IMR-90 (cell line): Measurements from ENCODE around the gene CAAP1. TPM values are rescaled to one million over a fixed set of nuclear protein-coding genes. Genes with fewer than 3 reads are reported as not detected.

Experiments
- ATAC-seq: fragments of 200-7000 bp; cut with Tn5 transposase; 2 replicates; pipeline ENCODE4 v1.9.1; 2020; ENCODE audit warnings: low read depth, mild to moderate bottlenecking, moderate library complexity
- BruUV-seq: library from RNA; stranded (reverse); fragments of 400-500 nt; replicated peaks from 2 replicates; lab custom pipeline; 2021; lab: Mats Ljungman, UMichigan
- CTCF ChIA-PET: fragments of 300-600 bp; formaldehyde crosslinking; extraction: SDS; loops from one replicate; lab custom pipeline; 2021; ENCODE audit warnings: antibody characterized with exemption; lab: Yijun Ruan, JAX
- POLR2A ChIA-PET: fragments of 300-600 bp; sonication (Branson Sonifier 250); formaldehyde crosslinking; loops from one replicate; lab custom pipeline; 2022; ENCODE audit warnings: antibody characterized with exemption; ENCODE audit not compliant: unreplicated experiment; lab: Charles Lee
- DNase-seq: peaks from one replicate; pipeline ENCODE4 v3.0.0; 2013
- H2AFZ ChIP-seq: replicated peaks from 2 replicates; pipeline ENCODE3; 2013; ENCODE audit warnings: low read length, mild to moderate bottlenecking; ENCODE audit not compliant: poor library complexity
- H2AK5ac ChIP-seq: 2 replicates; pipeline ENCODE4 v1.6.1; 2013; ENCODE audit warnings: low read depth, low read length, inconsistent platforms
- H2AK9ac ChIP-seq: replicated peaks from 2 replicates; pipeline ENCODE3; 2013; ENCODE audit warnings: mild to moderate bottlenecking, low read depth, low read length, moderate library complexity; ENCODE audit not compliant: poor library complexity
- H2BK120ac ChIP-seq: 2 replicates; pipeline ENCODE4 v1.6.1; 2013; ENCODE audit warnings: low read depth, low read length, inconsistent platforms
- H2BK15ac ChIP-seq: 3 replicates; pipeline ENCODE4 v1.6.1; 2013; ENCODE audit warnings: low read depth, low read length, inconsistent platforms
- H2BK20ac ChIP-seq: 2 replicates; pipeline ENCODE4 v1.6.1; 2013; ENCODE audit warnings: low read depth, mild to moderate bottlenecking, inconsistent platforms, low read length, moderate library complexity
- H2BK5ac ChIP-seq: 2 replicates; pipeline ENCODE4 v1.6.1; 2013; ENCODE audit warnings: mild to moderate bottlenecking, low read depth, low read length, inconsistent platforms; ENCODE audit not compliant: poor library complexity, severe bottlenecking
- H3K14ac ChIP-seq: replicated peaks from 2 replicates; pipeline ENCODE4 v1.6.1; 2013; ENCODE audit warnings: low read depth, low read length, inconsistent platforms
- H3K18ac ChIP-seq: 2 replicates; pipeline ENCODE4 v1.6.1; 2013; ENCODE audit warnings: low read depth, low read length, control low read depth
- H3K23ac ChIP-seq: 2 replicates; pipeline ENCODE4 v1.6.1; 2013; ENCODE audit warnings: low read depth, low read length, inconsistent platforms
- H3K27ac ChIP-seq: 2 replicates; pipeline ENCODE4 v1.5.1; 2013; ENCODE audit warnings: mild to moderate bottlenecking, control low read depth, low read length; ENCODE audit not compliant: insufficient read depth
- H3K27me3 ChIP-seq: 2 replicates; pipeline ENCODE4 v1.6.1; 2013; ENCODE audit warnings: low read length; ENCODE audit not compliant: control insufficient read depth, insufficient read depth
- H3K36me3 ChIP-seq: 2 replicates; pipeline ENCODE4 v1.6.1; 2013; ENCODE audit warnings: low read length, mixed read lengths; ENCODE audit not compliant: control insufficient read depth, insufficient read depth
- H3K4ac ChIP-seq: 2 replicates; pipeline ENCODE4 v1.6.1; 2013; ENCODE audit warnings: low read depth, low read length, inconsistent platforms
- H3K4me1 ChIP-seq: 2 replicates; pipeline ENCODE4 v1.6.1; 2013; ENCODE audit warnings: low read length, mixed read lengths; ENCODE audit not compliant: control insufficient read depth, insufficient read depth
- H3K4me2 ChIP-seq: 2 replicates; pipeline ENCODE4 v1.6.1; 2013; ENCODE audit warnings: low read depth, mild to moderate bottlenecking, control low read depth, low read length, moderate library complexity
- H3K4me3 ChIP-seq: 2 replicates; pipeline ENCODE4 v1.5.1; 2013; ENCODE audit warnings: low read depth, mild to moderate bottlenecking, control low read depth, low read length, moderate library complexity; ENCODE audit not compliant: insufficient read depth
- H3K56ac ChIP-seq: 2 replicates; pipeline ENCODE4 v1.6.1; 2013; ENCODE audit warnings: low read length, inconsistent platforms; ENCODE audit not compliant: insufficient read depth; ENCODE audit errors: extremely low read depth
- H3K79me1 ChIP-seq, 2 experiments: 2 replicates each; pipeline ENCODE4 v1.6.1; 2013; ENCODE audit warnings: low read length in 2 of 2, inconsistent platforms in 1 of 2, low read depth in 1 of 2
- H3K9ac ChIP-seq: 2 replicates; pipeline ENCODE4 v1.6.1; 2013; ENCODE audit warnings: low read depth, low read length, control low read depth
- H3K9me1 ChIP-seq: 2 replicates; pipeline ENCODE4 v1.6.1; 2013; ENCODE audit warnings: low read length, inconsistent platforms; ENCODE audit not compliant: insufficient read depth
- H3K9me3 ChIP-seq: 2 replicates; pipeline ENCODE4 v1.6.1; 2013; ENCODE audit warnings: low read length; ENCODE audit not compliant: control insufficient read depth, insufficient read depth
- H4K20me1 ChIP-seq: 2 replicates; pipeline ENCODE4 v1.6.1; 2013; ENCODE audit warnings: low read length, inconsistent platforms; ENCODE audit not compliant: insufficient read depth
- H4K5ac ChIP-seq: 2 replicates; pipeline ENCODE4 v1.6.1; 2013; ENCODE audit warnings: mild to moderate bottlenecking, low read depth, low read length, control low read depth
- H4K8ac ChIP-seq, 2 experiments: 2 replicates each; pipeline ENCODE4 v1.6.1; 2013; ENCODE audit warnings: low read depth in 2 of 2, low read length in 2 of 2, control low read depth in 1 of 2, inconsistent platforms in 1 of 2
- H4K91ac ChIP-seq: 2 replicates; pipeline ENCODE4 v1.6.1; 2013; ENCODE audit warnings: low read depth, low read length, inconsistent platforms; ENCODE audit not compliant: insufficient read depth
- CEBPB ChIP-seq: IDR thresholded peaks from 2 replicates; pipeline ENCODE4 v1.6.1; 2012; ENCODE audit warnings: low read depth, low read length, improper control_type of control experiment
- POLR2A ChIP-seq: IDR thresholded peaks from 2 replicates; pipeline ENCODE4 v1.6.1; 2012; ENCODE audit warnings: mild to moderate bottlenecking, low read depth, low read length
- RCOR1 ChIP-seq: IDR thresholded peaks from 2 replicates; pipeline ENCODE4 v1.6.1; 2012; ENCODE audit warnings: mild to moderate bottlenecking, low read length, improper control_type of control experiment; ENCODE audit not compliant: insufficient replicate concordance
- SMC3 ChIP-seq: fragments of 150-350 bp; IDR thresholded peaks from 2 replicates; pipeline ENCODE4 v1.6.1; 2016; ENCODE audit warnings: low read depth, mild to moderate bottlenecking, antibody characterized with exemption, low read length, moderate library complexity
- WGBS, 2 experiments: methylation state at CpG; one replicate each; pipeline versions ENCODE4 v1.1.5 to v1.1.7; 2013; ENCODE audit warnings: missing lambda C conversion rate in 2 of 2; ENCODE audit not compliant: insufficient read length in 1 of 2; ENCODE audit errors: extremely low coverage in 2 of 2; 5-methylcytosine and 5-hydroxymethylcytosine counted together
- dilution Hi-C: fragments of 300-500 bp; cut with HindIII; formaldehyde crosslinking; loops from one replicate; pipeline ENCODE4 v1.14.3; 2018; ENCODE audit warnings: low sequenced_read_pairs; ENCODE audit not compliant: unreplicated experiment
- in situ Hi-C: fragments of 300-500 bp; cut with MboI; formaldehyde crosslinking; loops from 3 replicates; pipeline ENCODE4 v1.14.3; 2019; ENCODE audit warnings: low sequenced_read_pairs, inconsistent platforms, mixed read lengths
- intact Hi-C: fragments of 100-400 bp; cut with micrococcal nuclease; formaldehyde crosslinking; loops from 2 replicates; pipeline ENCODE4 v1.10.0; 2022
- polyA plus RNA-seq, 3 experiments: library from polyadenylated mRNA; depleted of rRNA; stranded (reverse); fragments of >200 nt; gene quantifications; 2 replicates each; pipeline ENCODE4 v1.2.3, GENCODE V29; 2012; ENCODE audit warnings: low replicate concordance in 1 of 3
- total RNA-seq: library from RNA; depleted of rRNA; stranded (reverse); fragments of >200 nt; gene quantifications from 2 replicates; pipeline ENCODE4 v1.2.3, GENCODE V29; 2012

Gene CAAP1
- total and polyA plus RNA-seq, 2 of the 4 experiments (the other 2 are of a cell fraction): 6.1 to 9.0 TPM

DNA sequence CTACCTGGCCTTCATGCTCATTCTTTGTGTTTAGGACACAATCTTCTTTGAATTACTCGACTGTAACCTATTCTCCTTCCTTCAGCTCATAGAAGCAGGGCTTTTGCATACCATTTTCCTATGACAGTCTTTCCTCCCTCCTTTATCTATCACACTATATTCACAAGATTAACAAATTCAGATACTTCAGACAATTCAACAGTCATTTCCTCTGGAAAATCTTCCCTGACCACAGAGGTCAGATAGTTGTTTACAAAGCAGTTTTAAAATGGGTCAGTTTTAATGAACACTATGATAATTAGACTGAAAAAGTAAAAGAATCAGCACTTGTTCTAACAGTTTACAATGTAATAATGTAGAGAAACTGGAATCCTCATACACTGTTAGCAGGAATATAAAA lies 4.3 kb downstream of the CAAP1 start:
- Histone ChIP-seq H3K23ac (no peak overlapping the region), H2AK5ac (no peak overlapping the region), H4K8ac (no peak overlapping the region), H3K4me3 (no peak overlapping the region), H3K14ac (no peak overlapping the region), H3K27me3 (no peaks in the 10 kb centered on the region), H2BK120ac (no peak overlapping the region), H2BK20ac (no peak overlapping the region), H3K79me1 (peaks cover 0 to 22% of the 10 kb centered on the region in 2 experiments; a peak in 3 of 4 replicates), H3K18ac (no peak overlapping the region), H4K5ac (no peak overlapping the region), H3K27ac (no peak overlapping the region), H2AK9ac (no peak overlapping the region), H3K56ac (no peak overlapping the region), H4K20me1 (peaks cover 2% of the 10 kb centered on the region; the same call in 1 of the 2 replicates), H3K4me2 (no peak overlapping the region), H4K91ac (no peak overlapping the region), H2BK5ac (no peak overlapping the region), H3K36me3 (no peaks in the 10 kb centered on the region), H2BK15ac (no peak overlapping the region), H3K4ac (no peak overlapping the region), H3K4me1 (no peaks in the 10 kb centered on the region), H2AFZ (no peak overlapping the region), H3K9me1 (no peaks in the 10 kb centered on the region), H3K9me3 (no peaks in the 10 kb centered on the region), H3K9ac (no peak overlapping the region)
- CTCF ChIA-PET: no interaction called here
- ATAC-seq (no peak), DNase-seq (peak; percentile 4)
- BruUV-seq: no TSS peak
- intact Hi-C loops (no loop called here), in situ Hi-C loops (no loop called here), dilution Hi-C loops (no loop called here)
- no peak for TF ChIP-seq RCOR1
- TF ChIP-seq POLR2A: no peak
- no peak for TF ChIP-seq SMC3
- no peak for TF ChIP-seq CEBPB
- POLR2A ChIA-PET: no interaction called here
- 50% methylated on average over 1 of the region's 1 CpG; no CpG with 5 or more reads in 1 of the 2 experiments for WGBS, 2 experiments
